Adrenal gland (tissue), 5 donors: ENCODE measurements around the gene C5orf22.

Source experiments
- POLR2A ChIP-seq, 2 donors: fragments of 450-650 bp; IDR thresholded peaks; one replicate each; pipeline ENCODE4 v1.6.1; 2017; ENCODE audit warnings: antibody characterized with exemption in 2 of 2, mild to moderate bottlenecking in 2 of 2, moderate library complexity in 1 of 2
- TF ChIP-seq, protein P1 (sequence below), 6 experiments: fragments of 450-650 bp in 4 of 6; fragments of 200-600 bp in 2 of 6; sonication (generic) in 1 of 6; IDR thresholded peaks; 1 replicate in 5 of 6; 2 replicates in 1 of 6; pipeline versions ENCODE4 v1.5.1 to v1.8.0; 2016 to 2021; ENCODE audit warnings: antibody characterized with exemption in 6 of 6, mild to moderate bottlenecking in 2 of 6, moderate library complexity in 1 of 6
- donor health status: DM: no; HTN: no; CAD: no.

DNA sequence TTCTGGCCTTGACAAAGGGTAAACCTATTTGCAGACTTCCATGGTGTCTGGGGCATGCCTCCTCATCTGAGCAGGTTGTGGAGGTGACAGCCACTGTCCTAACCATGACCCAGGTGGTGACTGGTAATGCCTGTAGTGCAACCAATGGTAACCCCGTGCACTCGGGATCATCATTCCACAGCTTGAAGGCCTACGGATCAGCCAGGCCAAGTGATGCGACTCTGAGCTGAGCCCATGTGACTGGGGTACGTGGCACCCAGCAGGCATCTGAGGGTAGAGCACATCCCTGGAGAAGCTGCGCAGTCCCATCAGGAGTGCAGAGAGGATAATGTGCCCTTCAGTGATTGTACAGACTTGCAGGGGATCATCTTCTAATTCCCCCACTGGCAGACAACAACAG is 35.2 kb upstream of the C5orf22 start:
- TF ChIP-seq, protein P1, sequence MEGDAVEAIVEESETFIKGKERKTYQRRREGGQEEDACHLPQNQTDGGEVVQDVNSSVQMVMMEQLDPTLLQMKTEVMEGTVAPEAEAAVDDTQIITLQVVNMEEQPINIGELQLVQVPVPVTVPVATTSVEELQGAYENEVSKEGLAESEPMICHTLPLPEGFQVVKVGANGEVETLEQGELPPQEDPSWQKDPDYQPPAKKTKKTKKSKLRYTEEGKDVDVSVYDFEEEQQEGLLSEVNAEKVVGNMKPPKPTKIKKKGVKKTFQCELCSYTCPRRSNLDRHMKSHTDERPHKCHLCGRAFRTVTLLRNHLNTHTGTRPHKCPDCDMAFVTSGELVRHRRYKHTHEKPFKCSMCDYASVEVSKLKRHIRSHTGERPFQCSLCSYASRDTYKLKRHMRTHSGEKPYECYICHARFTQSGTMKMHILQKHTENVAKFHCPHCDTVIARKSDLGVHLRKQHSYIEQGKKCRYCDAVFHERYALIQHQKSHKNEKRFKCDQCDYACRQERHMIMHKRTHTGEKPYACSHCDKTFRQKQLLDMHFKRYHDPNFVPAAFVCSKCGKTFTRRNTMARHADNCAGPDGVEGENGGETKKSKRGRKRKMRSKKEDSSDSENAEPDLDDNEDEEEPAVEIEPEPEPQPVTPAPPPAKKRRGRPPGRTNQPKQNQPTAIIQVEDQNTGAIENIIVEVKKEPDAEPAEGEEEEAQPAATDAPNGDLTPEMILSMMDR (IDR thresholded peaks at IDR 0.05) = no peak
- no peak for TF ChIP-seq POLR2A (IDR thresholded peaks at IDR 0.05)
